GM21528 (cell line): ENCODE results near the gene PPP2R3C.
"Not testable (repeated sequence)": the region's sequence is repeated elsewhere in the genome, so short reads cannot be mapped to it uniquely, and the experiment has no call there.

Source experiments
- ATAC-seq: cut with Tn5 transposase; IDR thresholded peaks from one replicate; pipeline ENCODE4 v1.9.1; 2021; ENCODE audit warnings: mild to moderate bottlenecking, moderate library complexity; ENCODE audit not compliant: unreplicated experiment, low FRiP score

The PPP2R3C gene

GRCh38 chr14:35121887-35122695, at the start of gene PPP2R3C, which contains the start of gene PRORP:
TSS of gene PPP2R3C (minus strand) at chr14:35121990. CDS start at chr14:35121959, 31 bp downstream.
TSS of gene PRORP (plus strand) at chr14:35122552. CDS start at chr14:35123246, 694 bp downstream.
- peak; percentile 85 for ATAC-seq

DNA sequence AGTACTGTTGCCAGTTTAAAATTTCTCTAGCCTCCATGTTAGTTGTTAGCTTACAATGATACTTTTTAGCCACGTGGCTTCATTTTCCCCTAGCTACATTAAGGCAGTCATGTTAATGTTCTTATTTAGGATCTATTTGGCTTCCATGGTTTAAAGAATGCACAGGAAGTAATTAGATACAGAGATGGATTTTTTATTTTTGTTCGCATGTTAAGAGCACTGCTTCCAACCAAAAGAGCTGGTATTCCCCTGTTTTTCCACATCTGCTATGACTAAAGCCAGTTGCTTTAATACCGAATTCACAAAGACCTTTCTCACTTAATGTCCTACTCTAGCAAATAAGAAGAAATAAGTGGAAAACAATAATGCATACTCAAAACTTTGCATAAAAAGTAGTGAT, 45.7 kb upstream of the PPP2R3C start:
- ATAC-seq: no peak

DNA sequence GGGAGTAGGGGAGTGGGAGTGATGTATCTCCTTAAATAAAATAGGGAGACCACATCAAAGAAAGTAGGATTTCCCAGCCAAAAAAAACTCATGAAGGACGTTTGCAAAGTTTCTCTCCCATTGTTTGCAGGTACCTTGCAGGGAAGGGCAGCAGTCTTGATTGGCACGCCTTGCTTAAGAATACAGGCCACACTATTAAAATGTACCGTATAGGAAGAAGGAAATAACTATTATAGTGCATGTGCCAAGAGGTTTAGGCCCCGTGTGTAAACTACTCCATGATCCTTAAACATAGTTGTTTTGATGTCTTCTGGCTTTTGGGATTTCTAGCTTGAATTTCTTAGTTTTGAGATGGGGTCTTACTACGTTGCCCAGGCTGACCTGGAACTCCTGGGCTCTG, 43.1 kb upstream of the PPP2R3C start:
- no peak for ATAC-seq

DNA sequence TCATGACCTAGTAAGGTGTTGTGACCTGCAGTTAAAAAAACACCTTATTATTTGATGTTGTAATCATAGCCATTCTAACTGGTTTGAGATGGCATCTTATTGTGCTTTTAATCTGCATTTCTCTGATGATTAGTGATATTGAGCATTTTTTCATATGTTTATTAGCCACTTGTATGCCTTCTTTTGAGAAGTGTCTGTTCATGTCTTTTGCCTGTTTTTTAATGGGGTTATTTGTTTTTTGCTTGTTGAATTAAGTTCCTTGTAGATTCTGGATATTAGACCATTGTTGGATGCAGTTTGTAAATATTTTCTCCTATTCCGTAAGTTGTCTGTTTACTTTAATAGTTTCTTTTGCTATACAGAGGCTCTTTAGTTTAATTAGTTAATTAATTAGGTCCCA, 41.6 kb upstream of the PPP2R3C start:
- no peak for ATAC-seq

DNA sequence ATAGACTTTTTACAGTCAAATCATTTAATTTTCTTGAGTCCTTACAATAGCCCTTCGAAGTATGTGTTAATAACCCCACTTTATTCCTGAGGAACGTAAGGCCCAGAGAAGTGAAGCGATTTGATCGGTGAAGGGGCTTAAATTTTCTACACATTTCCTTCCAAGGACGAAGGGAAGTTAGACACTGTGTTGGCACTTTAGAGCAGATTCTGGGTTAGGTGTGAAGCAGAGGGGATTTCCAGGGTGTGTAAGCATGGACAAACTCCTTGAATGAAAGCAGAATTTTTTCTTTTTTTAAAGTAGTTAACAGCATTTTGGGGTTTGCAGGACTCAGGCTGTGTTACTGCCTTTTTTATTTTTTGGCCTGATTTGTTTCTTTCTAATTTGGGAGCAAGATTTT, 39.4 kb upstream of the PPP2R3C start:
- no peak for ATAC-seq

DNA sequence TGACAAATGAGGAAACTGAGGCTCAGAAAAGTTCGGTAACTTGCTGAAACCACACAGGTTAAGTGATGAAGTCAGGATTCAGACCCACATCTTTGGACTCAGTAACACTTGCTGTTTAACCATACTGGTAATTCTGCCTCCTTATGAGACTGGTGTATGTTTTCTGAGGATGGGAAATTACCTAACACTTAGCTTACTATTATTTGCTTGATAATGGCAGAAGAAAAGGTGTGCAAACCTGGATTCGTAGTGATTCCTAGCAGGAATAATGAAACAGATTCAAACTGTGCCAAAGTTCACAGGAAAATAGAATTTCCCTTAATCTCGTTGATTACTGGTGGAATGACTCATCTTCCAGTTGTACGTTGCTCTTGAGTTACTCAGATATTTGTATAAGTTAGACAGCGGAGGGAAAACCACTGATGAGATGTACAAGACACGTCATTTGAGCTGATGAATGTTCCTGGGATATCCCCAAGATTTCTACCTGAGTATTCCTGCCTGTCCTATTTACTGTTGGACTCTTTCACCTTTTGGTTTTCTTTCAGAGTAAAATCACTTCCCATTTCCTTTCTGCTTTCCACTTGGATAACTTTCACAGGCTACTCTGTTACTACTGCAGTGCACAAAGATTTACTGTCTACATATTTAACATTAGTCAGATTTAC, 38.1 kb upstream of the PPP2R3C start:
- no peak for ATAC-seq

GRCh38 chr14:35158951-35159653, 37.3 kb upstream of the PPP2R3C start:
- no peak for ATAC-seq

DNA sequence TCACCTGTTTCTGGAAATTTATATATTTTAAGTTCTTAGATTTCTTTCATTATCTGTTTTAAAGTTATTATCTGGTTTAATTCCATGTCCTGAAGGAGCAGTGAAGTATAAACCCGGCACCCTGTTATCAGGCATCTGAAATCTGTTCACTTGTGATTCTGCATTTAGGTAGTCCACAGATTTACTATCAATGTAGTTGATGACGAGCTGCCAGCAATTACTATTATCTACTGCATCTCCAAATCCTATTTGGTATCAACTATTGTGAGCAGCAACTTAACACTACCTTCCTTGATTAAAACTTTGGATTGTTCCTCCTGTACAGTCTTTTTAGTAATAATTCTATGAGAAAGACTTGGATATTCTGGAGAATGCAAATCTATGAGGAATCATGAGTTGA, 36.7 kb upstream of the PPP2R3C start:
- ATAC-seq: no peak

DNA sequence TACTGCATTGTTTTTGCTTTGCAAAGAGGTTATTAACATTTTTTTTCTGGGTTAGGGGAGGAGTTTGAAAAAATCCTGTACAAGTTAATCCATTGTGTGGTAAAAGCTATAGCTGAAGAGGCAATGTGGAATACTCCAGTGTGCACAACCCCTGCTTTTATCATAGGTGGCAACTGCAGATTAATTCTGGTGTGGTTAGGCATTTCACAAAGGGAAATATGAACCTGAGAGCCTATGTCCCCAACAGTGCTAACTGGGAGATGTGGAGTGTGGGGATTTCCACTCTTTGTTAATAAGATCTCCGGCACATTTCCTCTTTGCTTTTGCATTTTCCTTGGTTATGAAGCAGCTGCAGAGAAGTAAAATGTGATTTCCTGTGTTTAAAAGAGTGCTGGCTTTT, 34.2 kb upstream of the PPP2R3C start:
- ATAC-seq: no peak

DNA sequence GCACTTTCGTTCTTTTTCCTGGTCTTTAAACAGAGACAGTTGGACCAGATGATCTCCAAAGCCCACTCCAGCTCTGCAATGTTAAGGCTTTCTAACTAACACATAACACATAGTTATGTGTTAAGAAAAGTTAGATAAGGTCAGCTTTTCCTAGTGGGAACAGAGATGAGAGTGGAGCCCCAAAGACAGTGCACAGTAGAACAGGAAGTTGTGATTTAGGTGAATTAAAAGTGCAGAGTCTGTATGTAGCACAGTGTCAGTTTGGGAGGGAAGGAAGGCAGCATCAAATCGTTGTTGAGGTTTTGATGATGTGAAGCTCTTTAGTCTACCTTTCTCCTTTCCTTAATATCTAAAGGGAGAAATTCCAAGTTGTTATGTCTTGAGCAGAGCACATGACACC, 32.2 kb upstream of the PPP2R3C start:
- no peak for ATAC-seq

- not testable (repeated sequence) for ATAC-seq
Measured at GRCh38 chr14:35152531-35152930, 30.7 kb upstream of the PPP2R3C start.

- no peak for ATAC-seq
Measured at GRCh38 chr14:35149239-35149638, 27.4 kb upstream of the PPP2R3C start.

DNA sequence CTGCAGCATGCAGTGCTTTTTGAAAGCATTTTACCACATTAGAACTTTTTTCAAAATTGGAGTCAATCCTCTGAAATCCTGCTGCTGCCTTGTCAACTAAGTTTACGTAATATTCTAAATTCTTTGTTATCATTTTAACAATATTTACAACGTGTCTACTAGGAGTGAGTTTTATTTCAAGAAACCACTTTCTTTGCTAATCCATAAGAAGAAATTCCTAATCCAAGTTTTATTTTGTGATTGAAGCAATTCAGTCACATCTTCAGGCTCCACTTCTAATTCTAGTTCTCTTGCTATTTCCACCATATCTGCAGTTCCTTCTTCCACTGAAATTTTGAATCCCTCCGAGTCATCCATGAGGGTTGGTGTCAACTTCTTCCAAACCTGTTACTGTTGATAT, 25.9 kb upstream of the PPP2R3C start:
- no peak for ATAC-seq

DNA sequence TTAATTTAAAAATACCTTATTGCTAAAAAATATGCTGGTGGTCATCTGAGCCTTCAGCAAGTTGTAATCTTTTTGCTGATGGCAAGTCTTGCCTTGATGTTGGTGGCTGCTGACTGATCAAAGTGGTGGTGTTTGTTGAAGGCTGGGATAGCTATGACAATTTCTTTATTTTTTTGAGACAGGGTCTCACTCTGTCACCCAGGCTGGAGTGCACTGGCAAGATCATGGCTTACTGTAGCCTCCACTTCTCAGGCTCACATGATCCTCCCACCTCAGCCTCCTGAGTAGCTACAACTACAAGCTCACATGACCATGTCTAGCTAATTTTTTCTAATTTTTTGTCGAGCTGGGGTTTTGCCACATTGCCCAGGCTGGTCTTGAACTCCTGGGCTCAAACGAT, 25.4 kb upstream of the PPP2R3C start:
- ATAC-seq: no peak

DNA sequence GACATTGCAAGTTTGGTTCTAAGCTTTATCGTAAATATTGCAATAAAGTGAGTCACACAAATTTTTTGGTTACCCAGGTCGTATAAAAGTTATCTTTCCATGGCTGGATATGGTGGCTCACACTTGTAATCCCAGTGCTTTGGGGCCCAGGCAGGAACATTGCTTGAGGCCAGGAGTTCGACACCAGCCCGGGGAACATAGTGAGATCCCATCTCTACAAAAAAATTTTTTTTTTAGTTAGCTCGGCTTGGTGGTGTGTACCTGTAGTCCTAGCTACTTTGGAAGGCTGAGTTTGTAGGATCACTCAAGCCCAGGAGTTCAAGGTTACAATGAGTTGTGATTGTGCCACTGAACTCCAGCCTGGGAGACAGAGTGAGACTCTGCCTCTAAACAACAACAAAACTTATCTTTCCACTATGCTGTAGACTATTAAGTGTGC, 24.9 kb upstream of the PPP2R3C start:
- ATAC-seq: no peak

DNA sequence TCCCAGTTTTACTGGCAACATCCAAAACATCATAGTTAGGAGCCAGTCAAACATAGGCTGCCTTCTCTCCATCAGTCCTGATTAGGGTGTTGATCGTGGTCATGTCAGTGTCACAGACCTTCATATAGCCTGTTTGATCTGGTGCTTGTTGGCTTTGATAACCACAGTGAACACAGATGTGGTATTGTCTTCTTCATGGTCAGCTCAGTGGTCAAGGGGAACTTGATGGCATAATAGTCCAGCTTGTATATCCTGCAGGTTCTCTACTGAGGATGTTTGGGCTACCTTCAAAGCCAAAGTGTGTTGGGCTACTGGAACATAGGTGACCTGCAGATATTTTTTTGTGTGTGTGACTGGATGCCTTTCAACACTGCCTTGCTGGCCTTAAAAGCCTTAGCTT, 22.2 kb upstream of the PPP2R3C start:
- no peak for ATAC-seq

- ATAC-seq: no peak
Measured at GRCh38 chr14:35140718-35141581, 19.2 kb upstream of the PPP2R3C start.

- ATAC-seq: no peak
Measured at GRCh38 chr14:35138585-35138984, 16.8 kb upstream of the PPP2R3C start.

DNA sequence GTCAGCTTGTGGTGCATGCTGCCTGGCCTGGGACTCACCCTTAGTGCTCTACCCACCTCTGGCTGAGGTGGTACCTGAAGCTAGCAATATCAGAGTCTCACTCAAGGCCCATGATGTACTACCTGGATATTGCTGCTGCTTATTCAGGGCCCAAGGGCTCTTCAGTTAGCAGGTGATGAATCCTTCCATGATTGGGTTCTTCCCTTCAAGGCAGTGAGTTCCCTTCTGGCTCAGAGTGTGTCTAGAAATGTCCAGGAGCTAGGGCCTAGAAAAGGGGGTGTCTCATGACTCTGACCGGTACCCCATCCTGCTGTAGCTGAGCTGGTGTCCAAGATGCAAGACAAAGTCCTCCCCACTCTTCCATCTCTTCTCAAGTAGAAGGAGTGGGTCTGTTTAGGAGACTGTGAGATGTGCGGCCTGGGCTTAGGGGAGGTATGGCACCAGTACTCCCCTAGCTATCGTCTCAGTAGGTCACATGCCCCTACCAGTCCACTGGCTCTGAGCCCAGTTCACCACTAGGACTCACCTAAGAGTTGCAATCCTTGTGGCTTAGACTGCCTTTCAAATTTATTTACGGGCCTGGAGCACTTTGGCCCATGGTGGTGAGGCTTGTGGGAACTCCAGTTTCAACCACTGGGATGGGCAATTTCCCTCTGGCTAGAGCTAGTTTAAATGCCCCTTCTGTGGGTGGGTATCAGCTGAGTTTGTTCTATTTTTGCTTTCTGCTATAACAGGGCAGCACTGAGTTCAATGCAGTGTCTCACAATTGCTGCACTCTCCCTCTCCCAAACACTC, 12.7 kb upstream of the PPP2R3C start:
- ATAC-seq: no peak
